Osteoblast (primary cell): ENCODE measurements around the gene SESTD1. TPM values are rescaled to one million over a fixed set of nuclear protein-coding genes. Genes with fewer than 3 reads are reported as not detected.

Source experiments
- DNase-seq: peaks from one replicate; pipeline ENCODE4 v3.0.0; 2011; ENCODE audit warnings: low spot score, mixed read lengths; ENCODE audit not compliant: insufficient read length; ENCODE audit errors: missing footprints
- H2AFZ ChIP-seq: 2 replicates; pipeline ENCODE4 v1.6.0; 2011; ENCODE audit warnings: mild to moderate bottlenecking, low read length
- H3K27ac ChIP-seq: 2 replicates; pipeline ENCODE4 v1.5.1; 2011; ENCODE audit warnings: mild to moderate bottlenecking, low read depth, low read length, moderate library complexity
- H3K27me3 ChIP-seq: 2 replicates; pipeline ENCODE4 v1.6.0; 2012; ENCODE audit warnings: mild to moderate bottlenecking, control low read depth, inconsistent platforms, low read length, moderate library complexity; ENCODE audit not compliant: insufficient read depth
- H3K36me3 ChIP-seq: 2 replicates; pipeline ENCODE4 v1.5.1; 2011; ENCODE audit warnings: mild to moderate bottlenecking, low read length, control low read depth, moderate library complexity; ENCODE audit not compliant: insufficient read depth
- H3K4me1 ChIP-seq: 2 replicates; pipeline ENCODE4 v1.5.1; 2011; ENCODE audit warnings: mild to moderate bottlenecking, low read length, control low read depth, moderate library complexity; ENCODE audit not compliant: insufficient read depth
- H3K4me2 ChIP-seq: 2 replicates; pipeline ENCODE4 v1.6.0; 2011; ENCODE audit warnings: mild to moderate bottlenecking, low read length; ENCODE audit not compliant: insufficient read depth
- H3K4me3 ChIP-seq: fragments of 200-600 bp; sonication (generic); 3 replicates; pipeline ENCODE4 v1.5.1; 2012; ENCODE audit warnings: mild to moderate bottlenecking, low read length, inconsistent platforms; ENCODE audit not compliant: insufficient read depth
- H3K79me2 ChIP-seq: 2 replicates; pipeline ENCODE4 v1.6.0; 2012; ENCODE audit warnings: mild to moderate bottlenecking, low read length, control low read depth, inconsistent platforms; ENCODE audit not compliant: insufficient read depth
- H3K9me3 ChIP-seq: 2 replicates; pipeline ENCODE4 v1.5.1; 2011; ENCODE audit warnings: low read depth, low read length, control low read depth
- H4K20me1 ChIP-seq: 2 replicates; pipeline ENCODE4 v1.6.0; 2012; ENCODE audit warnings: mild to moderate bottlenecking, low read length, control low read depth; ENCODE audit not compliant: insufficient read depth
- total RNA-seq: library from RNA; depleted of rRNA; stranded (reverse); fragments of >200 nt; gene quantifications from 2 replicates; pipeline ENCODE4 v1.2.3, GENCODE V29; 2012
- TF ChIP-seq, protein P1 (sequence below): IDR thresholded peaks from 2 replicates; pipeline ENCODE4 v1.5.1; 2011; ENCODE audit warnings: mild to moderate bottlenecking, low read depth, low read length, moderate library complexity; ENCODE audit errors: extremely low read depth

Gene SESTD1
- total RNA-seq, 1 donor: 51.0 TPM

- Histone ChIP-seq H3K4me2 (no peak overlapping the region), H3K79me2 (peaks cover 56% of the 10 kb centered on the region), H3K36me3 (peaks cover 4% of the 10 kb centered on the region), H3K9me3 (no peaks in the 10 kb centered on the region), H3K4me1 (no peaks in the 10 kb centered on the region), H4K20me1 (peaks cover 30% of the 10 kb centered on the region), H3K27ac (no peak overlapping the region), H3K4me3 (no peak overlapping the region), H3K27me3 (no peaks in the 10 kb centered on the region), H2AFZ (no peak overlapping the region)
- TF ChIP-seq, protein P1, sequence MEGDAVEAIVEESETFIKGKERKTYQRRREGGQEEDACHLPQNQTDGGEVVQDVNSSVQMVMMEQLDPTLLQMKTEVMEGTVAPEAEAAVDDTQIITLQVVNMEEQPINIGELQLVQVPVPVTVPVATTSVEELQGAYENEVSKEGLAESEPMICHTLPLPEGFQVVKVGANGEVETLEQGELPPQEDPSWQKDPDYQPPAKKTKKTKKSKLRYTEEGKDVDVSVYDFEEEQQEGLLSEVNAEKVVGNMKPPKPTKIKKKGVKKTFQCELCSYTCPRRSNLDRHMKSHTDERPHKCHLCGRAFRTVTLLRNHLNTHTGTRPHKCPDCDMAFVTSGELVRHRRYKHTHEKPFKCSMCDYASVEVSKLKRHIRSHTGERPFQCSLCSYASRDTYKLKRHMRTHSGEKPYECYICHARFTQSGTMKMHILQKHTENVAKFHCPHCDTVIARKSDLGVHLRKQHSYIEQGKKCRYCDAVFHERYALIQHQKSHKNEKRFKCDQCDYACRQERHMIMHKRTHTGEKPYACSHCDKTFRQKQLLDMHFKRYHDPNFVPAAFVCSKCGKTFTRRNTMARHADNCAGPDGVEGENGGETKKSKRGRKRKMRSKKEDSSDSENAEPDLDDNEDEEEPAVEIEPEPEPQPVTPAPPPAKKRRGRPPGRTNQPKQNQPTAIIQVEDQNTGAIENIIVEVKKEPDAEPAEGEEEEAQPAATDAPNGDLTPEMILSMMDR: no peak
- DNase-seq: no peak
Measured at GRCh38 chr2:179184610-179185009, 80.0 kb downstream of the SESTD1 start.

DNA sequence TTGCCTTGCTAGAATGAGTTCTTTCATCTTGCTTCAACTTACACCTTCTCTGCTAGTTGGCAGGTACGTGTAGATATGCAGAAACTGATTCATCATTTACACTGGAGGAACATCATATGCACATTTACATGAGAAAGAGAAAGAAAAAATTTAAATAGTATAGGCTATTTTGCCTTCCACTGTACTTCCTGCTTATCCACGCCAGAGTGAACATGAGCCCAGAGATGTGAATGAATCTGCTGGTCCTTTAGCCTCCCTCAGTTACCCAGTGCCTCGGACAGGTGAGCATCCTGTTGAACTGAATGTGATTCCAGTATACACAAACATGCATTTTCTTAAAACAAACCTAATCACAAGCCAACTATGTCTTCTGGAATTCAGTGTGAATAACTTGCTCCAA, 83.6 kb downstream of the SESTD1 start:
- TF ChIP-seq, protein P1: no peak
- no peak overlapping the region for H3K4me2 ChIP-seq
- no peak for DNase-seq

GRCh38 chr2:179180242-179180641, 84.4 kb downstream of the SESTD1 start:
- Histone ChIP-seq H2AFZ (no peak overlapping the region), H3K27ac (no peak overlapping the region), H3K79me2 (peaks cover 34% of the 10 kb centered on the region), H4K20me1 (peaks cover 6% of the 10 kb centered on the region), H3K4me2 (no peak overlapping the region), H3K4me1 (no peaks in the 10 kb centered on the region), H3K9me3 (no peaks in the 10 kb centered on the region), H3K4me3 (no peak overlapping the region), H3K36me3 (peaks cover 10% of the 10 kb centered on the region), H3K27me3 (no peaks in the 10 kb centered on the region)
- DNase-seq: no peak
- TF ChIP-seq, protein P1: no peak

More for the DNA sequence above, 83.6 kb downstream of the SESTD1 start:
- Histone ChIP-seq H3K36me3 (peaks cover 10% of the 10 kb centered on the region), H2AFZ (no peak overlapping the region), H4K20me1 (peaks cover 6% of the 10 kb centered on the region), H3K27ac (no peak overlapping the region), H3K4me3 (no peak overlapping the region), H3K79me2 (peaks cover 35% of the 10 kb centered on the region), H3K27me3 (no peaks in the 10 kb centered on the region), H3K9me3 (no peaks in the 10 kb centered on the region), H3K4me1 (no peaks in the 10 kb centered on the region)

DNA sequence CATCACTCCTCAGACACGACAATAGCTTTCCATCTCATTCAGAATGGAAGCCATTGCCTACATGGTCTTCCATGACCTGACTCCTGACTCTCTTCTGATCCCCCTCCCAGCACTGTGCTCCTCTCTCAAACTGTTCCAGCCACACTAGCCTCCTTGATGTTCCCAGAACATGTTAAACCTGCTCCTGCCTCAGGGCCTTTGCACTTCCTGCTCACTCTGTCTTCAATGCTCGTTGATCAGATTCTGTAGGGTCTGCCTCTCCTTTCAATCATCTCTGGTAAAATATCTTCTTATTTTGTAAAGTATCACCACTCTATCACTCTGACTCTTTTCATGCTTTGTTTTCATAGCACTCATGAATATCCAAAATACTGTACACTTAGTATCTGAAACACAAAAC, 84.9 kb downstream of the SESTD1 start:
- DNase-seq: no peak
- Histone ChIP-seq H3K4me2 (no peak overlapping the region), H3K79me2 (peaks cover 31% of the 10 kb centered on the region), H2AFZ (no peak overlapping the region), H3K4me1 (no peaks in the 10 kb centered on the region), H3K27ac (no peak overlapping the region), H3K4me3 (no peak overlapping the region), H3K36me3 (peaks cover 10% of the 10 kb centered on the region), H4K20me1 (peaks cover 3% of the 10 kb centered on the region), H3K9me3 (no peaks in the 10 kb centered on the region), H3K27me3 (no peaks in the 10 kb centered on the region)
- TF ChIP-seq, protein P1: no peak
